Epithelial cell of esophagus (primary cell): ENCODE data around the gene SMAGP.

Experiments used
- DNase-seq: peaks from one replicate; pipeline ENCODE4 v3.0.0; 2010; ENCODE audit warnings: low read depth
- H3K4me3 ChIP-seq: 2 replicates; pipeline ENCODE4 v1.5.1; 2011; ENCODE audit warnings: mild to moderate bottlenecking, low read length, control low read depth
- TF ChIP-seq, protein P1 (sequence below): IDR thresholded peaks from 2 replicates; pipeline ENCODE4 v1.5.1; 2011; ENCODE audit warnings: low read depth, mild to moderate bottlenecking, low read length, control low read depth, inconsistent platforms; ENCODE audit not compliant: insufficient read depth; ENCODE audit errors: missing control alignments

The SMAGP gene

DNA sequence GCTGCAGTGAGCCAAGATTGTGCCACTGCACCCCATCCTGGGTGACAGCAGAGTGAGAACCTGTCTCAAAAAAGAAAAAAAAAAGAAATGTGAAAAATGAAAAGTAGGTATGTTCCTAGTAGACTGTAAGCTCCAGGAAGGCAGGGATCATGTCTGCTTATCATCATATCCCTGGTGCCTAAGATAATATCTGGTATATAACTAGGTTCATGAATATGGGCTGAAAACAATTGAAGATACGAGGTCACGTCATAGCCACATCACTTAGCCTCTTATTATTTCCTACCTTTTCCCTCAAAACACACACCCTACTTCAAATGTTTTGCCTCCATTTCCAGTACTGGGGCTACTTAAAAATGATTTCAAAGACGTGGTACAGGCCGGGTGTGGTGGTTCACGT, 55.3 kb downstream of the SMAGP start:
- TF ChIP-seq, protein P1, sequence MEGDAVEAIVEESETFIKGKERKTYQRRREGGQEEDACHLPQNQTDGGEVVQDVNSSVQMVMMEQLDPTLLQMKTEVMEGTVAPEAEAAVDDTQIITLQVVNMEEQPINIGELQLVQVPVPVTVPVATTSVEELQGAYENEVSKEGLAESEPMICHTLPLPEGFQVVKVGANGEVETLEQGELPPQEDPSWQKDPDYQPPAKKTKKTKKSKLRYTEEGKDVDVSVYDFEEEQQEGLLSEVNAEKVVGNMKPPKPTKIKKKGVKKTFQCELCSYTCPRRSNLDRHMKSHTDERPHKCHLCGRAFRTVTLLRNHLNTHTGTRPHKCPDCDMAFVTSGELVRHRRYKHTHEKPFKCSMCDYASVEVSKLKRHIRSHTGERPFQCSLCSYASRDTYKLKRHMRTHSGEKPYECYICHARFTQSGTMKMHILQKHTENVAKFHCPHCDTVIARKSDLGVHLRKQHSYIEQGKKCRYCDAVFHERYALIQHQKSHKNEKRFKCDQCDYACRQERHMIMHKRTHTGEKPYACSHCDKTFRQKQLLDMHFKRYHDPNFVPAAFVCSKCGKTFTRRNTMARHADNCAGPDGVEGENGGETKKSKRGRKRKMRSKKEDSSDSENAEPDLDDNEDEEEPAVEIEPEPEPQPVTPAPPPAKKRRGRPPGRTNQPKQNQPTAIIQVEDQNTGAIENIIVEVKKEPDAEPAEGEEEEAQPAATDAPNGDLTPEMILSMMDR = no peak
- H3K4me3 ChIP-seq = no peak overlapping the region
- no peak for DNase-seq

DNA sequence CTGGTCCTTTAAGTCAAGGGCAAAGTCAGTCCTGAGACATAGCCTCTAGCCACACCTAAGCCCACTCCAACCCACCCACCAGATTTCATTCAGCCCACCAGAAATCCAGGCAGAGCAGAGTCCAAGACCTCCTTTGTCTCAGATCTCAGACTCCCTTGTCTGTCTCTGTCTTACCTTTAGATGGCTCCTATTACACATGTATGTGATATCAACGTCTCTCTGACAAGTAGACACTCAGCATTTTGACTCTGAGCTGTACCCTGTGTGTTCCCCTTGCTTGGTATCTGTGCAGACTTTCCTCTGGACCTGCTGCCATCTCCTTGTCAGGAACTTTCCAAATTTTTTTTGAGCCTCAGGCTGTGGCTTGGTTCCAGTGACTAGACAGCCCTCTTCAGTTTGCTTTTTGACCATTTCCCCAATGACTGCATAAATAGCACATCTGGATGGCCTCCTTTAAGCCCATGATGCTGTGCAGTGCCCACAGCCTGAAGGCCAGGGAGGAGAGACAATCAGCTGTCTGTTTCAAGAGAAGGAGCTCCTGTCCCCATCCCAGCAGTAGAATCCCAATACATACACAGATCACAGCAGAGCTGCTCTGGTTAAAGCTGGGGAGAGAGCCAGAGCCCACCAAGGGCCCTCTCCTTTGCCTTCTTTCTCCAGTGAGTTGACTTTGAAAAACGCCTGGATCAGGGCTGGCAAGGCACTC, 59.4 kb downstream of the SMAGP start:
- TF ChIP-seq, protein P1 = no peak
- H3K4me3 ChIP-seq = no peak overlapping the region
- DNase-seq = no peak

DNA sequence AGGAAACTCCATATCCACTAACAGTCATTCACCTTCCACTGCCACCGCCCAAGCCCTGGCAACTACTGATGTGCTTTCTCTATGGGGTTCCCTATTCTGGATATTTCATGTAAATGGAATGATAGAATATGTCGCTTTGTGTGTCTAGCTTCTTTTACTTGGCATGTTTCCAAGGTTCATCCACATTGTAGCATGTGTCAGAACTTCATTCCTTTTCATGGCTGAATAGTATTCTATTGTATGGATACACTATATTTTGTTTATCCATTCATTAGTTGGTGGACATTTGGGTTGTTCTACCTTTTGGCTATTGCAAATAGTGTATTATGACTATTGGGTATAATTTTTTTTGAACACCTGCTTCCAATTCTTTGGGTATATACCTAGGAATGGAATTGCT, 61.0 kb downstream of the SMAGP start:
- TF ChIP-seq, protein P1 = no peak
- DNase-seq = no peak
- no peak overlapping the region for H3K4me3 ChIP-seq

DNA sequence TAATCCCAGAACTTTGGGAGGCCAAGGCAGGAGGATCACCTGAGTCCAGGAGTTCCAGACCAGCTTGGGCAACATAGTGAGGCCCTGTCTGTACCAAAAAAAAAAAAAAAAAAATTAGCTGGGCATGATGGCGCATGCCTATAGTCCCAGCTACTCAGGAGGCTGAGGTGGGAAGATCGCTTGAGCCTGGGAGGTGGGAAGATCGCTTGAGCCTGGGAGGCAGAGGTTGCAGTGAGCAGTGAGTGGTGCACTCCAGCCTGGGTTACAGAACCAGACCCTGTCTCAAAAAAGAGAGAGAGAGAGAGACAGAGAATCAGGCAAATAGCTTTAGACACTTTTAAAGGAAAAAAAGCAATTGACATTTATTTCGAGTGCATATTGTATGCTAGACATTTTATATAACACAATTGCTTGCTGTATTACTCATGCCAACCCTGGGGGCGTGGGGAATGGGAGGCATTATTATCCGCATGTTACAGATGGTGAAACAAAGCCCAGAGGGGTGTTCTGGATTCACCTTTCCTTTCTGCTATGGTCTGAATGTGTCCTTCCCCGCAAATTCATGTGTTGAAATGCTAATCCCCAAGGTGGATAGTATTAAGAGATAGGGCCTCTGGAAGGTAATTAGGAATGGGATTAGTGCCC, 62.1 kb downstream of the SMAGP start:
- TF ChIP-seq, protein P1 = no peak
- H3K4me3 ChIP-seq = no peak overlapping the region
- DNase-seq = no peak

DNA sequence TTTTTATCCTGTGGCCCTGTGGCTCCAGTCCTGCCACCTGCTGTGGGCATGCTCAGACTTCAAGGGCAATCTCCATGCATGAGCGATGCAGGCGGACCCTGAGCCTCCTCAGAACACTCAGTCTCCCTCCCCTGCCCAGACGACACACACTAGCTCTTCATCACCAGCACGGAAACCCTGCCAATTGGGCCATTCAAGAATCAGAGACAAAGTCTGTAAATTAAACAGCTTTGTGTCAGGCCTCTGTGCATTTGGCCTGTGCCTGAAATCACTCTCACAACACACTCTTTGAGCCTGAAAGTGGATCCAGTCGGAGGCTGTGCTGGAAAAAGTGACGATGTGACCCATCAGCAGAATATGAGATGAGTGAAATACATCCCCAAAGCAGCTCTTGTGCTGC, 64.9 kb downstream of the SMAGP start:
- DNase-seq = no peak
- TF ChIP-seq, protein P1 = no peak
- H3K4me3 ChIP-seq = no peak overlapping the region

DNA sequence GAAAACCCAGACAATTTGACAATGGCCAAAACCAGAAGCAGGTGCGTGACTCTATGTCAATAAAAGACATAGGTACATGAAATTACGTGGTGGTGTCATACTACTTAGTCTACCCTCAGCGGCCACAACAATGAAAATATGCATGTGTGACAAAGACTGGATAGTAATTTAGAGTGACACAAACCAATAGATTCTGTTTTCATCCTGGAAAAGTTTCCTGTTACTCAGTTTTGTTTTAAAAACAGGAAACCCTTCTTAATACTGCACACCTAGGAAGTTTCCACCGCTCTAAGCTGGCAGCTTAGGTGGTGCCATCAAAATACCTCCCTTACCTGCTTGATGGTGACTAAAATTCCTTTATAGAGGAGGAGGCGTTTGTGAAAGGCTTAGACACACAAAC, 67.5 kb downstream of the SMAGP start:
- TF ChIP-seq, protein P1 = no peak
- H3K4me3 ChIP-seq = no peak overlapping the region
- DNase-seq = no peak

DNA sequence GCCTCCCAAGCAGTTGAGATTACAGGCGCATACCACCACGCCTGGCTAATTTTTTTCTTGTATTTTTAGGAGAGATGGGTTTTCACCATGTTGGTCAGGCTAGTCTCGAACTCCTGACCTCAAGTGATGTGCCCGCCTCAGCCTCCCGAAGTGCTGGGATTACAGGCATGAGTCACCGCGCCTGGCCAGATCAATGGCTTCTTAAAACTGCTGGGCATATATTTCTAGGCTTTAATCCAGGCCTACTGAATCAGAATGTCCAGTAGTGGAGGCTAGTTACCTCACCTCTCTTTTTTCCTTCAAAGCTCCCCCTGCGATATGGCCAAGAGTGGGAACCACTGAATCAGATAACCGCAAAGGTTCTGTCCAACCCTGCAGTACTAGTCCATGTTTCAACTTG, 69.4 kb downstream of the SMAGP start:
- DNase-seq = no peak
- TF ChIP-seq, protein P1 = no peak
- H3K4me3 ChIP-seq = no peak overlapping the region
